Heart left ventricle (tissue), 16 donors: ENCODE results near the gene SGTA. TPM values are rescaled to one million over a fixed set of nuclear protein-coding genes. Genes with fewer than 3 reads are reported as not detected.

Experiments used
- ATAC-seq, 4 donors: fragments of 200-7000 bp; cut with Tn5 transposase; one replicate each; pipeline ENCODE4 v1.9.1; 2020 to 2022; ENCODE audit warnings: moderate library complexity in 4 of 4, mild to moderate bottlenecking in 3 of 4, moderate number of reproducible peaks in 1 of 4
- DNase-seq, 5 donors: peaks; one replicate each; pipeline ENCODE4 v3.0.0-alpha.2; 2020
- H3K27ac ChIP-seq, 12 donors: fragments of 200-600 bp; sonication (generic) in 4 of 12; one replicate each; pipeline versions ENCODE4 v1.5.0 to v1.8.0; 2016 to 2022; ENCODE audit warnings: mild to moderate bottlenecking in 2 of 12
- H3K27me3 ChIP-seq, 9 donors: fragments of 200-600 bp; sonication (generic) in 2 of 9; one replicate each; pipeline versions ENCODE4 v1.5.1 to v1.8.0; 2016 to 2022; ENCODE audit warnings: mild to moderate bottlenecking in 3 of 9
- H3K36me3 ChIP-seq, 9 donors: fragments of 200-600 bp; sonication (generic) in 2 of 9; one replicate each; pipeline versions ENCODE4 v1.5.0 to v1.8.0; 2018 to 2022; ENCODE audit warnings: mild to moderate bottlenecking in 2 of 9
- H3K4me1 ChIP-seq, 12 donors: fragments of 200-600 bp; sonication (generic) in 4 of 12; one replicate each; pipeline versions ENCODE4 v1.5.0 to v1.8.0; 2016 to 2022; ENCODE audit warnings: mild to moderate bottlenecking in 3 of 12
- H3K4me3 ChIP-seq, 12 donors: fragments of 200-600 bp; sonication (generic) in 4 of 12; one replicate each; pipeline versions ENCODE4 v1.5.0 to v1.8.0; 2017 to 2022; ENCODE audit warnings: mild to moderate bottlenecking in 9 of 12, moderate library complexity in 4 of 12
- H3K9me3 ChIP-seq, 12 donors: fragments of 200-600 bp; sonication (generic) in 4 of 12; one replicate each; pipeline versions ENCODE4 v1.5.0 to v1.8.0; 2016 to 2022; ENCODE audit warnings: mild to moderate bottlenecking in 1 of 12
- POLR2A ChIP-seq, 2 donors: fragments of 450-650 bp; IDR thresholded peaks; one replicate each; pipeline ENCODE4 v1.6.1; 2017; ENCODE audit warnings: antibody characterized with exemption in 2 of 2, mild to moderate bottlenecking in 2 of 2, moderate library complexity in 2 of 2
- WGBS, 4 donors: extraction: QIAGEN DNeasy Blood & Tissue Kit in 2 of 4; methylation state at CpG; one replicate each; pipeline versions ENCODE4 v1.1.5 to v1.1.7; 2013 to 2018; 5-methylcytosine and 5-hydroxymethylcytosine counted together
- intact Hi-C, 10 donors: fragments of 100-400 bp; cut with DNase I; formaldehyde crosslinking; loops; one replicate each; pipeline versions ENCODE4 v1.11.1 to v1.14.2; 2022
- polyA plus RNA-seq, 2 donors: library from polyadenylated mRNA; stranded (reverse); fragments of 200-250 nt; gene quantifications; one replicate each; pipeline ENCODE4 v1.2.3, GENCODE V29; 2013
- total RNA-seq, 9 donors: library from RNA; depleted of rRNA in 2 of 9; stranded (reverse); fragments of >200 nt in 2 of 9; fragmentation: NEBNext Ultra II Directional in 3 of 9; extraction: Animal tissue kit (Norgen Biotek cat#: 25700) in 3 of 9; gene quantifications; one replicate each; pipeline versions ENCODE4 v1.1.0 to v1.2.4, GENCODE V29; 2016 to 2023
- TF ChIP-seq, protein P1 (sequence below), 12 donors: fragments of 200-600 bp; sonication (generic) in 4 of 12; IDR thresholded peaks; one replicate each; pipeline versions ENCODE4 v1.5.0 to v1.8.0; 2018 to 2022; ENCODE audit warnings: antibody characterized with exemption in 12 of 12, mild to moderate bottlenecking in 5 of 12
- donor health status: ischemic (EF 13 %, LVEDD 7.1; RV severe dilation, severe dysfunction).
- donor health status: healthy with polysubstance abuse.
- donor health status: DM: no; HTN: yes; CAD: no.
- donor health status: DM: no; HTN: no; CAD: no.
- donor health status: ischemic (EF 25% LVEDD 6.9; RV normal size, moderate dysfunction).
- donor health status: ischemic (EF 25% LVEDD 5.7; RV mildly dilated, moderate dysfunction).
- donor health status: healthy.
- donor health status: DM: yes; HTN: yes; CAD: no.
- donor health status: ischemic (EF 35%, LVEDD 5.7; RV mildly dilated, moderate dysfunction).
- donor health status: nonischemic (EF 11% LVEDD 7.7; RV severe dilation, severe dysfunction).
- donor health status: DM: yes; HTN: yes; CAD: no.
- donor health status: PGD.
- donor health status: ischemic (EF 29% LVEDD 5.4; RV normal size, mild dysfunction).
- donor health status: nonischemic (EF 23%, LVEDD 6.1; RV moderate dilation, normal function).

SGTA gene
- total and polyA plus RNA-seq, 11 donors: 47.4 to 125 (median 65.6) TPM

DNA sequence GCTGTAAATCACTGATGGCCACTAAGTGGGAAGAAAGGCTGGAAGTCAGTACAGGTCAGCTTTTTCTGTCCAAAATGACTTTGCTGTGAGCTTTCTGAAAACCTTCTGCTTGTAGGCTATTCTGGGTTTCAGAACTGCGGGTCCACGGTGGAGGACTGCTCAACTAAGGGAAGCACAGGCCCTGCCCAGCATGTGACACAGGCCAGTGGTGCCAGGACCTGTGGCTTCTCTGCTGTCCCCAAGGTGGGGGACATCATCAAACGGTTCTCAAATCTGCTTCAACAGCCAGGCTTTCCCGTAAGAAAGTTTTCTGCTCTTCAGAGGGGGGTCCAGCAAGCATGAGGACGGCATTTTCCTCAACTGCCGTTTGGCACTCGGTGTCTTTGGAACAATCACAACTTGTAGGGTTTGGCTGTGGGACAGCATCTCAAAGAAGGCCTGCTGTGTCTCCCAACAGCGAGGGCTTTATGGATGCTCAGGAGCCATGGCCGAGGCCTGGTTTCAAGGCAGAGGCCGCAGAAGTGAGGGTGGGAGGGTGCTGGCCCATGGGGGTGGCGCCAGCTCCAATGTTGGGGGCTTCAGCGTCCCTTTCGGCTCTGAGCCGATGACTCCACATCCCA, 3.8 kb downstream of the SGTA start:
- ATAC-seq: no peak
- Histone ChIP-seq H3K4me1 (peaks cover 15 to 86% (median 62%) of the 10 kb centered on the region in 12 donors), H3K27ac (peak overlapping the region in 9 of 12 donors; percentile 4 to 67 (median 36)), H3K4me3 (no peak overlapping the region), H3K9me3 (no peaks in the 10 kb centered on the region), H3K27me3 (no peaks in the 10 kb centered on the region), H3K36me3 (peaks cover 0 to 18% (median 0%) of the 10 kb centered on the region in 9 donors)
- DNase-seq: no peak
- 60 to 71% (median 66%) methylated on average over 12 to 14 of the region's 14 CpGs for WGBS, 4 donors
- no peak for TF ChIP-seq POLR2A (IDR thresholded peaks at IDR 0.05)
- TF ChIP-seq, protein P1, sequence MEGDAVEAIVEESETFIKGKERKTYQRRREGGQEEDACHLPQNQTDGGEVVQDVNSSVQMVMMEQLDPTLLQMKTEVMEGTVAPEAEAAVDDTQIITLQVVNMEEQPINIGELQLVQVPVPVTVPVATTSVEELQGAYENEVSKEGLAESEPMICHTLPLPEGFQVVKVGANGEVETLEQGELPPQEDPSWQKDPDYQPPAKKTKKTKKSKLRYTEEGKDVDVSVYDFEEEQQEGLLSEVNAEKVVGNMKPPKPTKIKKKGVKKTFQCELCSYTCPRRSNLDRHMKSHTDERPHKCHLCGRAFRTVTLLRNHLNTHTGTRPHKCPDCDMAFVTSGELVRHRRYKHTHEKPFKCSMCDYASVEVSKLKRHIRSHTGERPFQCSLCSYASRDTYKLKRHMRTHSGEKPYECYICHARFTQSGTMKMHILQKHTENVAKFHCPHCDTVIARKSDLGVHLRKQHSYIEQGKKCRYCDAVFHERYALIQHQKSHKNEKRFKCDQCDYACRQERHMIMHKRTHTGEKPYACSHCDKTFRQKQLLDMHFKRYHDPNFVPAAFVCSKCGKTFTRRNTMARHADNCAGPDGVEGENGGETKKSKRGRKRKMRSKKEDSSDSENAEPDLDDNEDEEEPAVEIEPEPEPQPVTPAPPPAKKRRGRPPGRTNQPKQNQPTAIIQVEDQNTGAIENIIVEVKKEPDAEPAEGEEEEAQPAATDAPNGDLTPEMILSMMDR (IDR thresholded peaks at IDR 0.05): no peak
- intact Hi-C loops: no loop called here

DNA sequence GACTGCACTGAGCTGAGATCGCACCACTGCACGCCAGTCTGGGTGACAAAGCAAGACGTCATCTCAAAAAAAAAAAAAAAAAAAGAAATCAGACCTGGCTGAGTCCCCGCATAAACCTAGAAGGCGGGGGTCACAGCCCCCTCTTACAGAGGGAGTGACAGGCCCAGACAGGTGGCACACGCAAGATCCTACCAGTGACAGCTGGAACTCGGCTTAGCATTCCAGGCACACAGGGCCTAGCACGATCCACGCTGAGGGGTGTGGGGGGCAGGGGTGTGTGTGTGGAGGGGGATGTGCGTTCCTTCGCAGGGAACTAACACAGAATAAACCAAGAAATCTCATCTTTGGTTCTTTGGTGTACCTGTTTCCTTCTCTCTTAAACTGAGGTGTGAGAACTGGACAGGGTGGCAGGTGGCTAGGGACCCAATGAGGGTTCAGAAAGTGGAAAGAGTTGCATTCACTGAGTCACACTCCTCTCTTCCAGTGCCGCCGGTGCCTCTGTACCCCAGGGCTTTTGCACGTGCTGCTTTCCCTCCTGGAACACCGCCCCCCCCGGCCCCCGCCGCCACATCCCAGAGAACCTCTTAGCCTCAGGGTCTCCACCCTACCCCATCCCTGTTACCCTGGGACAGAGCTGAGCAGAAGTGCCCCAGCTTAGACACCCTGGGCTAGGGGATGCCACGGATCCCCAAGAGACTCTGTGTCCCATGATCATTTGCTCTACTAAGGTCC, 5.0 kb downstream of the SGTA start:
- Histone ChIP-seq H3K27ac (peak overlapping the region in 5 of 12 donors; percentile 26 to 93 (median 58)), H3K4me1 (peaks cover 15 to 83% (median 61%) of the 10 kb centered on the region in 12 donors)

DNA sequence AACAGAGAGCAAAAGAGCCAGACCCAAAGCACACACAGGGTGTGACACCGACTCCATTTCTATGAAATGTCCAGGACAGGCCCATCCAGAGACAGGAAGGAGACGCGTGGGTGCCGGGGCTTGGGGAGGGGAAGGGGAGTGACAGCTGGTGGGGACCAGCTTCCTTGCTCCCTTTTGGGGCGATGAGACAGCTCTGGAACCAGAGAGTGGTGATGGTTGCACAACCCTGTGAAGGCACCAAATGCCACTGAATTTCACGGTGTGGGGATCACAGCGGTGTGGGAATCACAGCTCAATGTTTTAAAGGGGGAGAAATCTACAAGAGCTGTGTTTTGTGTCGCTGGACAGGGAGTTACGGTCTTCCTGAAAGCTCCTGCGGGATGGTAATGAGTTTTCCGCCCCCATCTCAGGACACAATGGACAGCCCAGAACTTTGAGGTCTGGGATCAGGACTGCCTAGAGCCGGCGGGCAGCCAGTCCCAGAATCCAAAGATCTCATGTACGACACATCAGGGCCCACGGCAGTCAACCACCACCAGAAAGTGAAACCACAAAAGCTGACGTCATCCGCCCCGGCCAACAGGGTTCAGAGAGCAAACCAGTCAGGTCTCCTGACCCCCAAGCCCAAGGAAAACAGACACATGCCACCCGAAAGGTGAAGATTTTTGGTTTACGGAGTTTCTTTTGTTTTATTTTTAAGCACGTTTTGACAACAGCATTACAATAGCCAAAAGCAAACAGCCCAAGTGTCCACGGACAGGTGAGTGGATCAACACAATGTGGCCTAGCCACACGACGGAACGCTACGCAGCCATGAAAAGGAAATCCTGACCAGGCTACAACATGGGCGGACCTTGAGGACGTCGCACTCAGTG, 7.3 kb downstream of the SGTA start:
- peaks cover 12 to 83% (median 62%) of the 10 kb centered on the region in 12 donors for H3K4me1 ChIP-seq
- peak overlapping the region; percentile 67 to 94 (median 90) for H3K27ac ChIP-seq
- peak; percentile 31 to 82 (median 51) for ATAC-seq
- intact Hi-C loops: no loop called here
- H3K9me3 ChIP-seq: no peaks in the 10 kb centered on the region
- TF ChIP-seq POLR2A (IDR thresholded peaks at IDR 0.05): no peak
- TF ChIP-seq, protein P1 (IDR thresholded peaks at IDR 0.05): no peak
- 54 to 60% (median 56%) methylated on average over 29 of the region's 29 CpGs for WGBS, 4 donors
- H3K36me3 ChIP-seq: peaks cover 0 to 18% (median 0%) of the 10 kb centered on the region in 9 donors
- DNase-seq: peak in 4 of 5 donors; percentile 81 to 88 (median 82)
- H3K4me3 ChIP-seq: peak overlapping the region in 11 of 12 donors; percentile 5 to 53 (median 41)
- H3K27me3 ChIP-seq: no peaks in the 10 kb centered on the region

More for the DNA sequence above, 5.0 kb downstream of the SGTA start:
- Histone ChIP-seq H3K9me3 (no peaks in the 10 kb centered on the region), H3K36me3 (peaks cover 0 to 18% (median 0%) of the 10 kb centered on the region in 9 donors), H3K27me3 (no peaks in the 10 kb centered on the region), H3K4me3 (no peak overlapping the region)
- TF ChIP-seq, protein P1 (IDR thresholded peaks at IDR 0.05): no peak
- TF ChIP-seq POLR2A (IDR thresholded peaks at IDR 0.05): no peak
- DNase-seq (no peak), ATAC-seq (no peak)
- WGBS, 4 donors: 79 to 93% (median 86%) methylated on average over 19 of the region's 19 CpGs
- intact Hi-C loops: no loop called here
